Measurements from ENCODE around the gene PJA2.
"Not testable (repeated sequence)": the region's sequence is repeated elsewhere in the genome, so short reads cannot be mapped to it uniquely, and the experiment has no call there.

Gene PJA2

GRCh38 chr5:109297900-109298299 lies 111.9 kb downstream of the PJA2 start:
- H3K9me3 ChIP-seq = no peaks in the 10 kb centered on the region
- no peak overlapping the region for H3K9ac ChIP-seq
- no peaks in the 10 kb centered on the region for H3K4me1 ChIP-seq
- no peaks in the 10 kb centered on the region for H3K27me3 ChIP-seq
- no peak for TF ChIP-seq Cebpa-rat (IDR thresholded peaks at IDR 0.05)
- H3K4me3 ChIP-seq = no peak overlapping the region
- H3K36me3 ChIP-seq = no peaks in the 10 kb centered on the region
- no peak overlapping the region for H3K4me2 ChIP-seq
- H4K20me1 ChIP-seq = no peaks in the 10 kb centered on the region
- no peak overlapping the region for H3K27ac ChIP-seq

- H3K9me3 ChIP-seq = peaks cover 15% of the 10 kb centered on the region
Observed at GRCh38 chr5:109291090-109291489, 118.7 kb downstream of the PJA2 start.

GRCh38 chr5:109290231-109290630 lies 119.5 kb downstream of the PJA2 start:
- H3K27ac ChIP-seq = no peak overlapping the region
- H3K9ac ChIP-seq = no peak overlapping the region
- H4K20me1 ChIP-seq = no peaks in the 10 kb centered on the region
- H3K27me3 ChIP-seq = no peaks in the 10 kb centered on the region
- no peak overlapping the region for H3K4me3 ChIP-seq
- no peaks in the 10 kb centered on the region for H3K4me1 ChIP-seq
- H3K36me3 ChIP-seq = no peaks in the 10 kb centered on the region
- H3K9me3 ChIP-seq = peaks cover 23% of the 10 kb centered on the region
- TF ChIP-seq Cebpa-rat (IDR thresholded peaks at IDR 0.05) = no peak
- H3K4me2 ChIP-seq = no peak overlapping the region

More at GRCh38 chr5:109291090-109291489, 118.7 kb downstream of the PJA2 start:
- Histone ChIP-seq H3K36me3 (no peaks in the 10 kb centered on the region), H3K4me3 (no peak overlapping the region), H3K4me2 (no peak overlapping the region), H3K9ac (no peak overlapping the region), H3K27me3 (no peaks in the 10 kb centered on the region), H3K27ac (no peak overlapping the region), H3K4me1 (no peaks in the 10 kb centered on the region), H4K20me1 (no peaks in the 10 kb centered on the region)
- no peak for TF ChIP-seq Cebpa-rat (IDR thresholded peaks at IDR 0.05)

- not testable (repeated sequence) for H3K27ac ChIP-seq, H3K4me3 ChIP-seq, H3K27me3 ChIP-seq, H4K20me1 ChIP-seq, H3K9ac ChIP-seq, H3K4me1 ChIP-seq, H3K4me2 ChIP-seq, H3K36me3 ChIP-seq
- peaks cover 23% of the 10 kb centered on the region for H3K9me3 ChIP-seq
Observed at GRCh38 chr5:109286628-109287027, 123.1 kb downstream of the PJA2 start.
